Large intestine (tissue), 3 donors: ENCODE data around the gene LRFN2. TPM values are rescaled to one million over a fixed set of nuclear protein-coding genes. Genes with fewer than 3 reads are reported as not detected.

Experiments used
- DNase-seq, 2 donors: peaks; one replicate each; pipeline versions ENCODE4 v3.0.0 to v3.0.0-alpha.2; 2013
- H3K27ac ChIP-seq: one replicate; pipeline ENCODE4 v1.5.1; 2013; ENCODE audit warnings: low read length
- H3K27me3 ChIP-seq: 2 replicates; pipeline ENCODE4 v1.6.1; 2013; ENCODE audit warnings: low read length; ENCODE audit not compliant: control insufficient read depth, insufficient read depth
- H3K36me3 ChIP-seq: 2 replicates; pipeline ENCODE4 v1.6.1; 2013; ENCODE audit warnings: low read length; ENCODE audit not compliant: control insufficient read depth, insufficient read depth
- H3K4me1 ChIP-seq: one replicate; pipeline ENCODE4 v1.6.1; 2013; ENCODE audit warnings: low read length; ENCODE audit not compliant: control insufficient read depth, insufficient read depth
- H3K4me3 ChIP-seq: one replicate; pipeline ENCODE4 v1.5.1; 2013; ENCODE audit warnings: low read length
- H3K9me3 ChIP-seq: one replicate; pipeline ENCODE4 v1.6.1; 2013; ENCODE audit warnings: mild to moderate bottlenecking, low read depth, low read length, moderate library complexity; ENCODE audit not compliant: control insufficient read depth
- WGBS: methylation state at CpG from one replicate; pipeline ENCODE4 v1.1.5; 2013; ENCODE audit warnings: low lambda C conversion rate; ENCODE audit not compliant: insufficient coverage; 5-methylcytosine and 5-hydroxymethylcytosine counted together
- polyA plus RNA-seq: library from polyadenylated mRNA; unstranded; fragments of 120-200 nt; gene quantifications from one replicate; pipeline ENCODE4 v1.2.1, GENCODE V29; 2013

The LRFN2 gene
- polyA plus RNA-seq, 1 donor, result 0.76 TPM

DNA sequence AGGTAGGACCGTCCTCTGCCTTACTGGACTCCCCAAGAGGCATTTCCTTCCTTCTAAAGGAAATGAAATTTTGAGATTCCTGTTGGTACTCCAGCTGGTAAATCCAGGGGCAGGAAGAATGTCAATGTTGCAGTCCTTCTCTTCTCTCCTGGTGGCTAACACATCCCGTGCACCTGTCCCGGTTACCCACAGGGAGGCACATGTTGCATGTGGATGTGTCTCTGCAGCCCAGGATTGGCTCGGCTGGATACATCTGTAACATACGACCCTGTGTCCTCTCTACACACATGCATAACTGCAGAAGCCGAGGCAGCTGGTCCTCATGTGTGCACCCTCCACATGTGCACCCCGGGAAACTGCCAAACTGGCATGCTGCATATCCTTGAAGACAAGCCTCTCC, 1.3 kb upstream of the LRFN2 start:
- WGBS, result no CpG with 5 or more reads among the region's 7 CpGs
- Histone ChIP-seq H3K4me3 (no peak overlapping the region), H3K36me3 (no peaks in the 10 kb centered on the region), H3K9me3 (no peaks in the 10 kb centered on the region), H3K4me1 (peaks cover 10% of the 10 kb centered on the region), H3K27ac (no peak overlapping the region), H3K27me3 (peaks cover 69% of the 10 kb centered on the region)
- DNase-seq, result no peak

DNA sequence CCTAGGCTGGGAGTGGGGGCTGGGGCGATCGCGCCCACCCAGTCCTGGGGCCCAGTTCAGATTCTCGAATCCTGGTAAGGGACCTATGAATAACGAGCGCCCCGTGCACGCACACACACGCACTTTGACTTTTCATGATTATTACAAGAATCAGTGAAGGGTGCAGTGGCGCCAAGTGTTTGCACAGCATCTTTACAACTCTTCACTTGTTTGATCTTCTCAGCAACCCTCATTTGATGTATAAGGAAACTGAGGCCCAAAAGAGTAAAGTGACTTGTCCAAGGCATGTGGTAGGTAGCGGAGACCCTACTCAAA, 863 bp upstream of the LRFN2 start:
- no peak for DNase-seq
- Histone ChIP-seq H3K4me3 (no peak overlapping the region), H3K9me3 (no peaks in the 10 kb centered on the region), H3K4me1 (peaks cover 10% of the 10 kb centered on the region), H3K36me3 (no peaks in the 10 kb centered on the region), H3K27me3 (peaks cover 67% of the 10 kb centered on the region), H3K27ac (no peak overlapping the region)
- WGBS, result no CpG with 5 or more reads among the region's 11 CpGs

DNA sequence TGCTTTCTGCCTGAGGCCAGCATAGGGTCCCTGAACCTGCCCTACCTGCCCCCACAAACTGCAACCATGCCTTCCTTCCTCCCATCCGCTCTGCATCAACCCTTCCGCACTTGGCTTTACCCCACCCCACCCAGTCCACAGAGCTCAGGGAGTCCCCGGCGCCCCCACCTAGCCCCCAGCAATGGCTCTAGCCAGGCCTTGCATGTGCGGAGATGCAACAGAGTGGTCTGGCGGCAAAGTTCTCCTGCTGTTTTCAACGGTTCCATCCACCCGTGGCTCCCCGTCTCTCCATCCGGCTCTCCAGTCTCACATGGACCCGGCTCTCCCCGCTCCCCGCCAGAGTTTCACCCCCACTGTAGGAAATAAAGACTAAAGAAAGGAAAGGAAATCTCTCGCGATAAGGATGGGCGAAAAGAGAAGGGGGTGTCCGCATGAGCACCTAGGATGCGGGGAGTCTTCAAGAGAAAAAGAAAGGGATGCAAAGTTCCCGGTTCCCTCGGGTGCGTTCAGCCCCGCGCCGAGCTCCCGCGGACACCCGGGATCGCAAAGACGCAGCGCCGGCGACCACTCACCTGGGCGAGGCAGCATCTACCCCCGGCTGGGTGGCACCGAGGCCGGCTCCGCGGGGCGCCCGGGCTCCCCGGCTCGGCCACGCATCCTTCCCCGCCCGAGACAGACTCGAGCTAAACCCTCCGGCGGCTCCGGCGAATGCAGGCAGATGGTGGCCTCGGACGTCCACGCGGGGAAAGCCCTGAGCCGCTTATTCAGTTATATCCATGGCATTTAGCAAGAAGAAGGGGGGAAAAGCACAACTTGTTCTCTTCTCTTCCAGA, 579 bp downstream of the LRFN2 start:
- DNase-seq, result peak in 1 of 2 donors; percentile 24
- WGBS, result no CpG with 5 or more reads among the region's 55 CpGs
- Histone ChIP-seq H3K4me3 (peak overlapping the region; percentile 43), H3K27ac (no peak overlapping the region), H3K27me3 (peaks cover 63% of the 10 kb centered on the region), H3K36me3 (no peaks in the 10 kb centered on the region), H3K9me3 (no peaks in the 10 kb centered on the region), H3K4me1 (peaks cover 10% of the 10 kb centered on the region)

DNA sequence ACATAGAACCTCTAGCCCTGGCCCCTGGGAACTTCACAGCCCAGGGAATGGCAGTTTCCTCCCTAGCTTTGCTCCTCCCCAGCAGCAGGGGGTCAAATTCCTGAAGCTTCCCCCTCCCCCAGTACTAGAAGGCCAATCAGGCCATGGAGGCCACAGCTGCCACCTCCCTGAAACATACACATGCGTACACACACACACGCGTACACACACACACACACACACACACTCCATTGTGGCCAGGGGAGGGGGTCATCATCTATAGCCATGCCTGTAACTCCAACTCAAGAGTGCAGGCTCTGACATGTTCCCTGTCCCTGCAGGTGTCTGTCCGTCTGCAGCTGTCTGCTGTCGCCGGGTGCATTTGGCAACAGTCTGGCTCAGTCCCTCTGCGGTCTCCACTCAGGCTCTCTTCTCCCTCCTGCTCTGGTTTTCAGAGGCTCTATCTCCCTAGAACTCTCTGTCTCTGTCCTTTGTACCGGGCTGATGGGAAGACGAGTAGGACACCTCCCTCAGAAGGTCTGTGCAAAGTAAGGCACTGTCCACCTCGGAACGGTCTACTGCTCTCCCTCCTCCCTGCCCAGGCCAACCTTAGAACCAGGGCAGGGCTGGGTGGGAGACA, 1.4 kb downstream of the LRFN2 start:
- Histone ChIP-seq H3K27me3 (peaks cover 60% of the 10 kb centered on the region), H3K27ac (no peak overlapping the region), H3K4me3 (no peak overlapping the region), H3K9me3 (no peaks in the 10 kb centered on the region), H3K4me1 (peaks cover 10% of the 10 kb centered on the region), H3K36me3 (no peaks in the 10 kb centered on the region)
- no CpG with 5 or more reads among the region's 11 CpGs for WGBS
- peak in 1 of 2 donors; percentile 27 for DNase-seq

DNA sequence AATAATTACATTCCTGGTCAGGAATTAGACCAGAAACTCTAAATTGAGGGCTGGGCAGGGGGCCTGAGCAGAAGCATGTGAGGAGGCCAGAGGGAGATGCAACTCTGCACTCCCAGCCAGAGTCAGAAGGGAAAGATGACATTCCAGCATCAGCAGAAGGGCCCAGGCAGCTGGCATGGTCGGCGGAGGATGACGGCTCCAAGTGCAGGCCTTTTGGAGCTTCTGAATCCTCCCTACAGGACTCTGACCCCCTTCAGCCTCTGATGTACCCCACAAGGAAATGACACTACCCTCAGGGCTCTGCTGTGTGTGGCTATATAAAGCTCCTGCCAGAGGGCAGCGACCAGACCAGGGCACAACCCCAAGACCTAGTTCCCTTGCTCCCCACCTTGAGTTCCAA, 1.9 kb downstream of the LRFN2 start:
- Histone ChIP-seq H3K27ac (no peak overlapping the region), H3K4me3 (no peak overlapping the region), H3K36me3 (no peaks in the 10 kb centered on the region), H3K27me3 (peaks cover 56% of the 10 kb centered on the region), H3K4me1 (peaks cover 10% of the 10 kb centered on the region), H3K9me3 (no peaks in the 10 kb centered on the region)
- no CpG with 5 or more reads among the region's 4 CpGs for WGBS
- DNase-seq, result no peak

DNA sequence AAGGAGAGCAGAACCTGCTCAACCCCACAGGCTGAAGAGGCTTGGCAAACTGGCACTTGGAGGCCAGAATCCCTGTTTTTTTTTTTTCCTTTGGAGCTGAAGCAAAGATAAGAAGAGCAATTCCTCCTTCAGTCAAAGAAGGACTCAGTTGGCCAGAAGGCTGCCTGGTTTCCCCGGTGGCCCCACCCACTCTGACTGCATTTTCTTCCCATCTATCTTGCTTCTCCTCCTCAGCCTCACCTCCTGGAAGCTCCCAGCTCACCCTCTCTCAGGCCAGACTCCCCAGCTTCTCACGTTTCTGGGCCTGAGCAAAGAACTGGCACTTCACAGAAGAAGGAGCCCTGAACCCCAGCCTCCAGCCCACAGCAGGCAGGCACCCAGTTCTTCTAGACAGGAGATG, 2.4 kb downstream of the LRFN2 start:
- no CpG with 5 or more reads among the region's 2 CpGs for WGBS
- H3K27ac ChIP-seq, result no peak overlapping the region
- H3K4me1 ChIP-seq, result peaks cover 10% of the 10 kb centered on the region
- H3K27me3 ChIP-seq, result peaks cover 53% of the 10 kb centered on the region
- no peaks in the 10 kb centered on the region for H3K36me3 ChIP-seq
- H3K9me3 ChIP-seq, result no peaks in the 10 kb centered on the region
- DNase-seq, result no peak
- no peak overlapping the region for H3K4me3 ChIP-seq

DNA sequence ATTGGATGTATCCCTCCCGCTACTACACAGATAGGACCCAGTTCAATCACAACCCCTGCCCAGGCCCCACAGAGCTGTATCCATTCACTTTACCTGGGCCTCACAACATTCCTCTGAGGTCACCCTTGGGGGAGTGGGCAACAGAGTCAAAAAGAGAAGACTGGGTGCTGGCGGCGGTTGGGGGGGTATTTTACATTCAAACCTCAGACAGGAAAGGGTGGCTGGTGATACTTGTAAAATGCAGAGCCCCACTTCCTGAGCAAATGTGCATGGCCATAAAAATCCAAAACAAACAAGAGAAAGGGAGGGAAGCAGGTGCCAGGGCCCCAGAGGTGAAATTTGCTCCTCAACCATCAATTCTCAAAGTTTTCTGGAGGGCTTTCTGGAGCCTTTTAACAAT, 3.5 kb downstream of the LRFN2 start:
- H3K27ac ChIP-seq, result no peak overlapping the region
- no peak for DNase-seq
- peaks cover 10% of the 10 kb centered on the region for H3K4me1 ChIP-seq
- no CpG with 5 or more reads among the region's 3 CpGs for WGBS
- no peaks in the 10 kb centered on the region for H3K36me3 ChIP-seq
- H3K9me3 ChIP-seq, result no peaks in the 10 kb centered on the region
- peaks cover 43% of the 10 kb centered on the region for H3K27me3 ChIP-seq
- H3K4me3 ChIP-seq, result no peak overlapping the region

DNA sequence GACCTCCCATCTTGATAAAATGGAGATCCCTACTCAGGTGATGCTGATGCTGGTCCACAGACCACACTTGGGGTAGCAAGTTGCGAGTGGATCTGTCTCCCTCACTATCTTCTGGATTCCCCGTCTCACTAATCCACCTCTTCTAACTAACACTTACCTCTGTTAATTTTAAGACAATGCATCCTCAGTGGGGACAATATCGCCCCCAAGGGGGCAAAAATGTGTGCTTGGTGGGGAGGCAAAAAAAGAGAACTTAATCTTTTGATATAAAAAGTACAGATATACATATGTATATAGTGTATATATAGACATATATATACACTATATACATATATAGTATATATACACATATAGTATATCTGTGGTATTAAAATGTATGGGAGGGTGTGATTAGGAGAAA, 4.3 kb downstream of the LRFN2 start:
- H3K27me3 ChIP-seq, result peaks cover 35% of the 10 kb centered on the region
- H3K4me3 ChIP-seq, result no peak overlapping the region
- no peak overlapping the region for H3K27ac ChIP-seq
- no peaks in the 10 kb centered on the region for H3K9me3 ChIP-seq
- no peaks in the 10 kb centered on the region for H3K36me3 ChIP-seq
- 100% methylated on average over 1 of the region's 3 CpGs for WGBS
- H3K4me1 ChIP-seq, result peaks cover 7% of the 10 kb centered on the region
- no peak for DNase-seq

DNA sequence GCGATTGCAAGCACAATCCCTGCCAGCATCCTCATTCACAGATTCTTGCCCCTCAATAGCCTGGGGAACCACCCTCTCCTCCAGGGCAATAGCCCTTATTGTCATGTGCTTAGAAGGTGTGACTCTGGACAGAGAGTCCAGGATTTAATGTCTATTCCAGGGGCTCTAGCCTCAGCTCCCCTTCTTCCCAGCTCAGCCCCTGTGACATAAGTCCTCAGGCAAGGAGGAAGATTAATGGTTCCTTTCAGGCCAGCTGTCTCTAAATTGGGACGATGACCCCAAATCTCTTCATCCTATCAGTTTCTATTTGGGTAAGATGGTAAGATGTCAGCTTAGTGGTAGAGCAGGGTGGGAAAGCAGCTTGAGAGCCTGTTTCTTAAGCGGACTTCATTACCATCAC, 8.1 kb downstream of the LRFN2 start:
- H3K4me3 ChIP-seq, result no peak overlapping the region
- no peaks in the 10 kb centered on the region for H3K4me1 ChIP-seq
- H3K9me3 ChIP-seq, result no peaks in the 10 kb centered on the region
- no peak overlapping the region for H3K27ac ChIP-seq
- DNase-seq, result no peak
- H3K27me3 ChIP-seq, result peaks cover 3% of the 10 kb centered on the region
- no peaks in the 10 kb centered on the region for H3K36me3 ChIP-seq
- WGBS, result no CpG with 5 or more reads among the region's 3 CpGs

DNA sequence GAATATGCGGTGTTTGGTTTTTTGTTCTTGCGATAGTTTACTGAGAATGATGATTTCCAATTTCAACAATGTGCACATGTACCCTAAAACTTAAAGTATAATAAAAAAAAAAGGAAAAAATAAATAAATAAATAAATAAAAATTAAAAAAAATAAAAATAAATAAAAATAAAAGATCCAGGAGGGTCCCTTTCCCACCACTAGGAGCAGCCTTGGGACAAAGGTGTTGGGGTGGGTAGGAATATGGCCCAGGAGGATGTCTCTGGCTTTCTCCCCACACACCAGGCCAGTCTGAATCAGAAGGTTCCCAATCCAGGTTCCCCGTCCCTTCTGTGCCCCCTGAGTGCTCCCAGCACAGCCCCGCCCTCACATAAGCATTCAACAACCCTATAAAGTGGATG, 9.5 kb downstream of the LRFN2 start:
- H3K9me3 ChIP-seq, result no peaks in the 10 kb centered on the region

DNA sequence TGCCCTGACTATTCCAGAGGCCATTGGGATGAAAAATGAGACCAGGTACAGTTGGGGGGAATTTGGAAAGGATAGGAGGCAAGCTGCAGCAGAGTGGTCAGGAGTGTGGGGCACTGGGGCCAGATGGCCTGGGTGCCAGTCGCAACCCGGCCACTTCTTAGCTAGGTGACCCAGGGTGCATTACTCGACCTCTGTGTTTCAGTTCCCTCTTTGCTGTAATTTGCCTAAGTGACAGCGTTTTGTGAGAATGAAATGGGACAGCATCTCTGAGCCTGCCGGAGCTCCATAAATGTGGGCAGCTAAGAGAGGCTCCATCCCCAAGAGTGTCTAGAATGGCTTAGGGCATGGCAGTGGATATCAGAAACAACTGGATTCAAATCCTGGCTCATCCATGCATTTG, 13.9 kb downstream of the LRFN2 start:
- Histone ChIP-seq H3K36me3 (no peaks in the 10 kb centered on the region), H3K9me3 (no peaks in the 10 kb centered on the region), H3K27ac (no peak overlapping the region), H3K4me3 (no peak overlapping the region), H3K27me3 (no peaks in the 10 kb centered on the region), H3K4me1 (no peaks in the 10 kb centered on the region)
- no peak for DNase-seq
- no CpG with 5 or more reads among the region's 5 CpGs for WGBS

More for the DNA sequence above, 9.5 kb downstream of the LRFN2 start:
- Histone ChIP-seq H3K27ac (no peak overlapping the region), H3K4me3 (no peak overlapping the region), H3K27me3 (no peaks in the 10 kb centered on the region), H3K36me3 (no peaks in the 10 kb centered on the region), H3K4me1 (no peaks in the 10 kb centered on the region)
- WGBS, result no CpG with 5 or more reads among the region's 4 CpGs
- no peak for DNase-seq
